GM12878 (cell line): ENCODE data around the gene C16orf96. TPM values are rescaled to one million over a fixed set of nuclear protein-coding genes. Genes with fewer than 3 reads are reported as not detected.

Source experiments
- ATAC-seq: fragments of 200-7000 bp; cut with Tn5 transposase; 3 replicates; pipeline ENCODE4 v1.9.1; 2020; ENCODE audit warnings: mild to moderate bottlenecking, moderate library complexity
- BruUV-seq: library from RNA; stranded (reverse); fragments of 400-500 nt; replicated peaks from 2 replicates; lab custom pipeline; 2021; lab: Mats Ljungman, UMichigan
- CTCF ChIA-PET: fragments of 300-600 bp; sonication (Branson Sonifier 250); formaldehyde crosslinking; extraction: SDS; loops from one replicate; lab custom pipeline; 2021; ENCODE audit warnings: inconsistent platforms; lab: Yijun Ruan, JAX
- POLR2A ChIA-PET: fragments of 350-600 bp; formaldehyde crosslinking; extraction: SDS; loops from one replicate; lab custom pipeline; 2021; ENCODE audit warnings: inconsistent platforms; lab: Charles Lee
- RAD21 ChIA-PET: fragments of 300-600 bp; sonication (Branson Sonifier 250); formaldehyde crosslinking; loops from one replicate; lab custom pipeline; 2023; ENCODE audit warnings: antibody characterized with exemption; ENCODE audit not compliant: unreplicated experiment; lab: Charles Lee
- SMC1A ChIA-PET: fragments of 300-600 bp; sonication (Branson Sonifier 250); formaldehyde crosslinking; loops from one replicate; lab custom pipeline; 2023; ENCODE audit not compliant: unreplicated experiment, uncharacterized antibody; lab: Charles Lee
- DNase-seq: peaks from one replicate; pipeline ENCODE4 v3.0.0-alpha.2; 2011; ENCODE audit warnings: low read depth, low spot score
- FAIRE-seq: peaks from 3 replicates; lab custom pipeline; 2011; peaks lifted over from hg19 to GRCh38; lab: Jason Lieb, UNC
- H2AFZ ChIP-seq: 2 replicates; pipeline ENCODE4 v1.6.0; 2011; ENCODE audit warnings: low read depth, low read length, control low read depth; ENCODE audit not compliant: control insufficient read depth
- H3K27ac ChIP-seq: 2 replicates; pipeline ENCODE4 v1.5.1; 2011; ENCODE audit warnings: control low read depth; ENCODE audit not compliant: control insufficient read depth, insufficient read depth
- H3K27me3 ChIP-seq, 2 experiments: replicated peaks in 1 of 2; 2 replicates each; pipeline versions ENCODE4 v1.6.0 to v1.6.1; 2011; ENCODE audit warnings: low read length in 1 of 2; ENCODE audit not compliant: control insufficient read depth in 2 of 2, insufficient read depth in 2 of 2
- H3K36me3 ChIP-seq, 2 experiments: 2 replicates each; pipeline ENCODE4 v1.5.1; 2011; ENCODE audit warnings: low read length in 1 of 2; ENCODE audit not compliant: control insufficient read depth in 2 of 2, insufficient read depth in 2 of 2
- H3K4me1 ChIP-seq: 2 replicates; pipeline ENCODE4 v1.6.1; 2011; ENCODE audit warnings: mild to moderate bottlenecking, low read length, moderate library complexity, mixed read lengths; ENCODE audit not compliant: control insufficient read depth, insufficient read depth
- H3K4me2 ChIP-seq: 2 replicates; pipeline ENCODE4 v1.6.0; 2011; ENCODE audit warnings: control low read depth; ENCODE audit not compliant: control insufficient read depth, insufficient read depth
- H3K4me3 ChIP-seq: fragments of 200-600 bp; sonication (generic); 2 replicates; pipeline ENCODE4 v1.5.1; 2016
- H3K79me2 ChIP-seq: 2 replicates; pipeline ENCODE4 v1.6.0; 2011; ENCODE audit warnings: low read length; ENCODE audit not compliant: control insufficient read depth, insufficient read depth
- H3K9ac ChIP-seq: 2 replicates; pipeline ENCODE4 v1.8.0; 2011; ENCODE audit warnings: low read length, control low read depth, mixed read lengths; ENCODE audit not compliant: control insufficient read depth, insufficient read depth
- H3K9me3 ChIP-seq: replicated peaks from 3 replicates; pipeline ENCODE4 v1.5.1; 2011; ENCODE audit warnings: mild to moderate bottlenecking, low read length; ENCODE audit not compliant: control insufficient read depth, insufficient read depth
- H4K20me1 ChIP-seq: 2 replicates; pipeline ENCODE4 v1.6.0; 2011; ENCODE audit not compliant: control insufficient read depth, insufficient read depth
- EED ChIP-seq: sonication (generic); IDR thresholded peaks from 2 replicates; pipeline ENCODE4 v1.6.1; 2016; ENCODE audit warnings: antibody characterized with exemption, low read depth
- HDAC2 ChIP-seq: fragments of 200-600 bp; sonication (generic); IDR thresholded peaks from 2 replicates; pipeline ENCODE4 v1.6.1; 2017
- JUND ChIP-seq: IDR thresholded peaks from 2 replicates; pipeline ENCODE4 v1.6.1; 2012; ENCODE audit warnings: low read depth, mild to moderate bottlenecking, low read length, improper control_type of control experiment, moderate library complexity
- MYB ChIP-seq: fragments of 150-350 bp; IDR thresholded peaks from 2 replicates; pipeline ENCODE4 v1.6.1; 2014; ENCODE audit warnings: mild to moderate bottlenecking, low read depth, low read length, borderline replicate concordance
- PRDM15 ChIP-seq: fragments of 450-650 bp; formaldehyde crosslinking; IDR thresholded peaks from 2 replicates; pipeline ENCODE4 v1.4.0; 2020; ENCODE audit warnings: mild to moderate bottlenecking, moderate library complexity
- SMARCA5 ChIP-seq: fragments of 450-650 bp; IDR thresholded peaks from 2 replicates; pipeline ENCODE4 v1.6.1; 2017; ENCODE audit warnings: mild to moderate bottlenecking
- SRF ChIP-seq, 2 experiments: IDR thresholded peaks; 2 replicates each; pipeline ENCODE4 v1.6.1; 2011; ENCODE audit warnings: low read depth in 2 of 2, low read length in 2 of 2, mild to moderate bottlenecking in 1 of 2, moderate library complexity in 1 of 2
- TCF3 ChIP-seq: IDR thresholded peaks from 2 replicates; pipeline ENCODE4 v1.6.1; 2012; ENCODE audit warnings: low read depth, mild to moderate bottlenecking, low read length, borderline replicate concordance; ENCODE audit not compliant: insufficient read depth
- WGBS: methylation state at CpG from one replicate; pipeline ENCODE4 v1.1.6; 2016; ENCODE audit warnings: low lambda C conversion rate; ENCODE audit not compliant: insufficient replicate concordance, insufficient coverage; ENCODE audit errors: missing lambda C conversion rate; 5-methylcytosine and 5-hydroxymethylcytosine counted together
- in situ Hi-C: fragments of 300-500 bp; cut with MboI; formaldehyde crosslinking; loops from 9 replicates; pipeline ENCODE4 v1.14.3; 2018; ENCODE audit warnings: mixed read lengths
- intact Hi-C: fragments of 100-400 bp; cut with micrococcal nuclease; formaldehyde crosslinking; loops from one replicate; pipeline ENCODE4 v1.14.2; 2022; ENCODE audit not compliant: unreplicated experiment
- polyA plus RNA-seq, 11 experiments: library from polyadenylated mRNA; depleted of rRNA in 4 of 11; unstranded in 6 of 11; stranded (reverse) in 5 of 11; fragments of >200 nt; fragmentation: Nextera tagmentation in 4 of 11; fragmentation: Illumina TruSeq in 1 of 11; extraction: Ambion mirVana in 4 of 11; extraction: Trizol in 1 of 11; gene quantifications; 1 replicate in 1 of 11; 2 replicates in 10 of 11; pipeline versions ENCODE4 v1.2.1 to v1.2.3, GENCODE V29; 2011 to 2016; ENCODE audit warnings: inconsistent platforms in 2 of 11, missing spikeins in 2 of 11, low read depth in 1 of 11
- total RNA-seq, 4 experiments: library from RNA; depleted of rRNA in 3 of 4; stranded (reverse); fragments of >200 nt in 3 of 4; fragmentation: Illumina TruSeq in 1 of 4; extraction: Trizol in 1 of 4; gene quantifications; 2 replicates each; pipeline versions ENCODE4 v1.2.1 to v1.2.3, GENCODE V29; 2013 to 2021
- TF ChIP-seq, protein P1 (sequence below), 3 experiments: IDR thresholded peaks in 2 of 3; conservative IDR thresholded peaks in 1 of 3; 2 replicates each; pipeline ENCODE4 v1.5.1; 2011; ENCODE audit warnings: low read depth in 3 of 3, low read length in 3 of 3, mild to moderate bottlenecking in 3 of 3, control low read depth in 2 of 3, moderate library complexity in 2 of 3, inconsistent platforms in 1 of 3, mixed read lengths in 1 of 3; ENCODE audit not compliant: control insufficient read depth in 2 of 3, insufficient read depth in 1 of 3; ENCODE audit errors: extremely low read depth in 1 of 3
- TF ChIP-seq, protein P2 (sequence below): fragments of 450-650 bp; IDR thresholded peaks from 2 replicates; pipeline ENCODE4 v1.6.1; 2017; ENCODE audit warnings: mild to moderate bottlenecking, moderate library complexity

The C16orf96 gene
- total and polyA plus RNA-seq, 10 of the 15 experiments (the other 5 are each of a cell fraction or from before 2014, with no cell fraction given), result 0.01 to 0.08 (median 0.01) TPM; not detected in 7

DNA sequence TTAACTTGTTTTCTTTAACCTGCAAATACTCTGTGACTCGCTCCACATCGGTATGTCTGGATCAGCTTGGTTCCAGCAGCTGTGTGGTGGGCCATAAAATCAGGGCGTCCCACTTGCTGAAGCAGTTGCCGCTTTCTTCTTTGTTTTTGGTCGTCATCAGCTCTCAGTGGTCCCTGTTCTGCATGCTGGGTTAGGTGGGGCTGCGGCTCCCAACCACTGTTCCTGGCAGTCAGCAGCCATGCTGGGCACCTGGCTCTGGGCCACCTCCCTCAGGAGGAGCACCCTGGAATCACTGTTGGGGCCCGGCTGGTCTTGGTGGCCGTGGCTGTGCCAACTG lies 91.5 kb downstream of the C16orf96 start:
- Histone ChIP-seq H3K9ac (no peak overlapping the region), H3K4me2 (no peak overlapping the region), H3K27ac (no peak overlapping the region), H3K36me3 (peaks cover 7 to 25% of the 10 kb centered on the region in 2 experiments; a peak in 3 of 4 replicates), H3K9me3 (no peaks in the 10 kb centered on the region), H3K4me1 (no peaks in the 10 kb centered on the region), H2AFZ (no peak overlapping the region), H4K20me1 (no peaks in the 10 kb centered on the region), H3K79me2 (peaks cover 7% of the 10 kb centered on the region), H3K27me3 (no peaks in the 10 kb centered on the region), H3K4me3 (no peak overlapping the region)
- in situ Hi-C loops, result no loop called here
- ChIA-PET POLR2A (no interaction called here), RAD21 (no interaction called here), SMC1A (no interaction called here), CTCF (no interaction called here)
- ATAC-seq (no peak), FAIRE-seq (no peak), DNase-seq (no peak)
- BruUV-seq, result no TSS peak
- WGBS, result over 99% methylated on average over 7 of the region's 8 CpGs
- TF ChIP-seq, protein P1, sequence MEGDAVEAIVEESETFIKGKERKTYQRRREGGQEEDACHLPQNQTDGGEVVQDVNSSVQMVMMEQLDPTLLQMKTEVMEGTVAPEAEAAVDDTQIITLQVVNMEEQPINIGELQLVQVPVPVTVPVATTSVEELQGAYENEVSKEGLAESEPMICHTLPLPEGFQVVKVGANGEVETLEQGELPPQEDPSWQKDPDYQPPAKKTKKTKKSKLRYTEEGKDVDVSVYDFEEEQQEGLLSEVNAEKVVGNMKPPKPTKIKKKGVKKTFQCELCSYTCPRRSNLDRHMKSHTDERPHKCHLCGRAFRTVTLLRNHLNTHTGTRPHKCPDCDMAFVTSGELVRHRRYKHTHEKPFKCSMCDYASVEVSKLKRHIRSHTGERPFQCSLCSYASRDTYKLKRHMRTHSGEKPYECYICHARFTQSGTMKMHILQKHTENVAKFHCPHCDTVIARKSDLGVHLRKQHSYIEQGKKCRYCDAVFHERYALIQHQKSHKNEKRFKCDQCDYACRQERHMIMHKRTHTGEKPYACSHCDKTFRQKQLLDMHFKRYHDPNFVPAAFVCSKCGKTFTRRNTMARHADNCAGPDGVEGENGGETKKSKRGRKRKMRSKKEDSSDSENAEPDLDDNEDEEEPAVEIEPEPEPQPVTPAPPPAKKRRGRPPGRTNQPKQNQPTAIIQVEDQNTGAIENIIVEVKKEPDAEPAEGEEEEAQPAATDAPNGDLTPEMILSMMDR (IDR thresholded peaks at IDR 0.05 in 2 of 3, conservative IDR thresholded peaks at IDR 0.05 in 1 of 3; ENCODE audit: control insufficient read depth in 2 of 3, extremely low read depth in 1 of 3, insufficient read depth in 1 of 3, low read depth in 3 of 3, low read length in 3 of 3), result no peak
- TF ChIP-seq PRDM15 (CRISPR knock-in tag) (no peak), JUND (no peak), TCF3 (no peak), SMARCA5 (no peak), EED (no peak), HDAC2 (no peak), SRF (IDR thresholded peaks at IDR 0.05; ENCODE audit: low read depth in 2 of 2, low read length in 2 of 2) (no peak), MYB (no peak)
- TF ChIP-seq, protein P2, sequence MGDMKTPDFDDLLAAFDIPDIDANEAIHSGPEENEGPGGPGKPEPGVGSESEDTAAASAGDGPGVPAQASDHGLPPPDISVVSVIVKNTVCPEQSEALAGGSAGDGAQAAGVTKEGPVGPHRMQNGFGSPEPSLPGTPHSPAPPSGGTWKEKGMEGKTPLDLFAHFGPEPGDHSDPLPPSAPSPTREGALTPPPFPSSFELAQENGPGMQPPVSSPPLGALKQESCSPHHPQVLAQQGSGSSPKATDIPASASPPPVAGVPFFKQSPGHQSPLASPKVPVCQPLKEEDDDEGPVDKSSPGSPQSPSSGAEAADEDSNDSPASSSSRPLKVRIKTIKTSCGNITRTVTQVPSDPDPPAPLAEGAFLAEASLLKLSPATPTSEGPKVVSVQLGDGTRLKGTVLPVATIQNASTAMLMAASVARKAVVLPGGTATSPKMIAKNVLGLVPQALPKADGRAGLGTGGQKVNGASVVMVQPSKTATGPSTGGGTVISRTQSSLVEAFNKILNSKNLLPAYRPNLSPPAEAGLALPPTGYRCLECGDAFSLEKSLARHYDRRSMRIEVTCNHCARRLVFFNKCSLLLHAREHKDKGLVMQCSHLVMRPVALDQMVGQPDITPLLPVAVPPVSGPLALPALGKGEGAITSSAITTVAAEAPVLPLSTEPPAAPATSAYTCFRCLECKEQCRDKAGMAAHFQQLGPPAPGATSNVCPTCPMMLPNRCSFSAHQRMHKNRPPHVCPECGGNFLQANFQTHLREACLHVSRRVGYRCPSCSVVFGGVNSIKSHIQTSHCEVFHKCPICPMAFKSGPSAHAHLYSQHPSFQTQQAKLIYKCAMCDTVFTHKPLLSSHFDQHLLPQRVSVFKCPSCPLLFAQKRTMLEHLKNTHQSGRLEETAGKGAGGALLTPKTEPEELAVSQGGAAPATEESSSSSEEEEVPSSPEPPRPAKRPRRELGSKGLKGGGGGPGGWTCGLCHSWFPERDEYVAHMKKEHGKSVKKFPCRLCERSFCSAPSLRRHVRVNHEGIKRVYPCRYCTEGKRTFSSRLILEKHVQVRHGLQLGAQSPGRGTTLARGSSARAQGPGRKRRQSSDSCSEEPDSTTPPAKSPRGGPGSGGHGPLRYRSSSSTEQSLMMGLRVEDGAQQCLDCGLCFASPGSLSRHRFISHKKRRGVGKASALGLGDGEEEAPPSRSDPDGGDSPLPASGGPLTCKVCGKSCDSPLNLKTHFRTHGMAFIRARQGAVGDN, result no peak
- intact Hi-C loops, result no loop called here
